ENCODE results near the gene CACNA1F.

Gene CACNA1F

GRCh38 chrX:49257074-49257790 lies 24.1 kb upstream of the CACNA1F start:
- DNase-seq: no peak

- no peak for DNase-seq
Measured at GRCh38 chrX:49256268-49256995, 23.3 kb upstream of the CACNA1F start.

GRCh38 chrX:49254639-49255038 lies 21.5 kb upstream of the CACNA1F start:
- no peak for DNase-seq

GRCh38 chrX:49251325-49251724 lies 18.2 kb upstream of the CACNA1F start:
- no peak for DNase-seq

- no peak for DNase-seq
Measured at GRCh38 chrX:49250578-49250977, 17.4 kb upstream of the CACNA1F start.

- DNase-seq: no peak
Measured at GRCh38 chrX:49250066-49250465, 16.9 kb upstream of the CACNA1F start.

GRCh38 chrX:49249616-49250015 lies 16.5 kb upstream of the CACNA1F start:
- no peak for DNase-seq

- no peak for DNase-seq
Measured at GRCh38 chrX:49249071-49249470, 15.9 kb upstream of the CACNA1F start.

GRCh38 chrX:49247916-49248811 lies 15.0 kb upstream of the CACNA1F start:
- DNase-seq: peak; percentile 40

- DNase-seq: no peak
Measured at GRCh38 chrX:49247346-49247745, 14.2 kb upstream of the CACNA1F start.

- no peak for DNase-seq
Measured at GRCh38 chrX:49246541-49246940, 13.4 kb upstream of the CACNA1F start.

GRCh38 chrX:49244207-49244606 lies 11.1 kb upstream of the CACNA1F start:
- DNase-seq: no peak

GRCh38 chrX:49243166-49243565 lies 10.0 kb upstream of the CACNA1F start:
- no peak for DNase-seq

- DNase-seq: no peak
Measured at GRCh38 chrX:49242545-49243066, 9.5 kb upstream of the CACNA1F start.

- no peak for DNase-seq
Measured at GRCh38 chrX:49238735-49239134, 5.6 kb upstream of the CACNA1F start.

- no peak for DNase-seq
Measured at GRCh38 chrX:49237060-49237459, 3.9 kb upstream of the CACNA1F start.

GRCh38 chrX:49233887-49234555 lies 881 bp upstream of the CACNA1F start:
- DNase-seq: no peak

- DNase-seq: no peak
Measured at GRCh38 chrX:49232525-49232924, 615 bp downstream of the CACNA1F start.

GRCh38 chrX:49231333-49232000 lies 1.7 kb downstream of the CACNA1F start:
- no peak for DNase-seq

- peak; percentile 28 for DNase-seq
Measured at GRCh38 chrX:49230500-49231232, 2.5 kb downstream of the CACNA1F start.

GRCh38 chrX:49228185-49228584 lies 5.0 kb downstream of the CACNA1F start:
- DNase-seq: no peak

All from NCI-H2171 (cell line).